Measurements from ENCODE around the gene SLC25A43. TPM values are rescaled to one million over a fixed set of nuclear protein-coding genes. Genes with fewer than 3 reads are reported as not detected.
A peak's percentile ranks its signal among the peaks of the same experiment; 100 is the strongest.

SLC25A43 gene
- total and polyA plus RNA-seq, 9 of the 15 experiments (the other 6 are each of a cell fraction or from before 2014, with no cell fraction given), result 1.3 to 8.4 (median 4.0) TPM

- H3K4me3 ChIP-seq, result no peak overlapping the region
- H3K4me1 ChIP-seq (replicated peaks in 1 of 2; ENCODE audit: control insufficient read depth in 2 of 2, insufficient read depth in 2 of 2, low read length in 2 of 2), result peaks cover 6 to 9% of the 10 kb centered on the region in 2 experiments; a peak in 3 of 5 replicates
- no peaks in the 10 kb centered on the region for H3K9me1 ChIP-seq (ENCODE audit: control insufficient read depth, insufficient read depth, low read length)
- no TSS peak for BruUV-seq (replicated peaks)
- DNase-seq (ENCODE audit: extremely low read depth in 1 of 4, low spot score in 3 of 4) (no peak), FAIRE-seq (no peak), ATAC-seq (no peak)
- intact Hi-C loops (cut with micrococcal nuclease) (no loop called here), in situ Hi-C loops (cut with MboI) (no loop called here)
- ChIA-PET POLR2A (interaction anchor here (3.1 kb wide), 1 partner anchor 11 kb away, joined by 22 read pairs; the partner anchor contains the start of gene SLC25A5), CTCF (ENCODE audit: low intra/inter-chr PET ratio) (no interaction called here)
- H3K4me2 ChIP-seq (ENCODE audit: insufficient read depth, low read length), result no peak overlapping the region
- TF ChIP-seq PKNOX1 (IDR thresholded peaks at IDR 0.05), result peak; percentile 32; the same call in 1 of the 2 replicates
- TF ChIP-seq NFYB (IDR thresholded peaks at IDR 0.05; ENCODE audit: extremely low read depth, insufficient read length), result no peak
- TF ChIP-seq TBP (optimal IDR thresholded peaks at IDR 0.05; ENCODE audit: low read depth, low read length), result no peak
- no peak for TF ChIP-seq ZNF445 (CRISPR knock-in tag; IDR thresholded peaks at IDR 0.05; ENCODE audit: low read depth)
- no peak for TF ChIP-seq SIN3A (IDR thresholded peaks at IDR 0.05; ENCODE audit: borderline replicate concordance in 2 of 2, control insufficient read depth in 1 of 2, low read depth in 2 of 2, low read length in 2 of 2)
- TF ChIP-seq USF1 (CRISPR knock-in tag; IDR thresholded peaks at IDR 0.05), result peak; percentile 37; the same call in 1 of the 2 replicates
- peak; percentile 22 for TF ChIP-seq RBM25 (IDR thresholded peaks at IDR 0.05; ENCODE audit: low read depth, low read length, severe bottlenecking)
- peak; percentile 58 for TF ChIP-seq BHLHE40 (IDR thresholded peaks at IDR 0.05; ENCODE audit: low read length)
- no peak overlapping the region for H3K27ac ChIP-seq (ENCODE audit: extremely low read depth, low read depth, low read length)
- no peaks in the 10 kb centered on the region for H4K20me1 ChIP-seq (replicated peaks; ENCODE audit: control insufficient read depth, insufficient read depth, low read length)
- no peaks in the 10 kb centered on the region for H3K79me2 ChIP-seq (ENCODE audit: control insufficient read depth, insufficient read depth, low read length)
- no peak overlapping the region; a peak in 1 of 4 replicates for H3K9ac ChIP-seq (ENCODE audit: insufficient read depth in 1 of 2, low read depth in 2 of 2, low read length in 2 of 2)
- no peaks in the 10 kb centered on the region for H3K9me3 ChIP-seq (replicated peaks; ENCODE audit: control insufficient read depth, insufficient read depth, low read depth, low read length)
- 38% methylated on average over 2 of the region's 2 CpGs for WGBS (ENCODE audit: insufficient coverage, low coverage, missing lambda C conversion rate)
- no peak overlapping the region for H2AFZ ChIP-seq (ENCODE audit: low read depth, low read length)
- no peaks in the 10 kb centered on the region; a peak in 3 of 5 replicates for H3K27me3 ChIP-seq (ENCODE audit: control insufficient read depth in 2 of 2, insufficient read depth in 2 of 2, low read length in 2 of 2)
- H3K36me3 ChIP-seq (ENCODE audit: control insufficient read depth, insufficient read depth, low read length), result no peaks in the 10 kb centered on the region
Measured at GRCh38 chrX:119479845-119480244, 80.7 kb downstream of the SLC25A43 start.
